H9 (cell line): ENCODE measurements around the gene CD80. TPM values are rescaled to one million over a fixed set of nuclear protein-coding genes. Genes with fewer than 3 reads are reported as not detected.

Experiments used
- DNase-seq: peaks from one replicate; pipeline ENCODE4 v3.0.0-alpha.2; 2017
- H2AFZ ChIP-seq: one replicate; pipeline ENCODE4 v1.6.1; 2013; ENCODE audit warnings: mild to moderate bottlenecking, low read length, control low read depth, moderate library complexity
- H2AK5ac ChIP-seq: 2 replicates; pipeline ENCODE4 v1.6.1; 2013; ENCODE audit warnings: low read length, control low read depth, mixed read lengths; ENCODE audit not compliant: insufficient read length
- H2BK120ac ChIP-seq: one replicate; pipeline ENCODE4 v1.6.1; 2013; ENCODE audit warnings: low read depth, mild to moderate bottlenecking, low read length, control low read depth, inconsistent platforms; ENCODE audit not compliant: poor library complexity, severe bottlenecking
- H2BK12ac ChIP-seq: 2 replicates; pipeline ENCODE4 v1.6.1; 2013; ENCODE audit warnings: low read length, control low read depth, mixed read lengths, low read depth; ENCODE audit not compliant: insufficient read length
- H2BK15ac ChIP-seq: 2 replicates; pipeline ENCODE4 v1.6.1; 2013; ENCODE audit warnings: low read depth, low read length, control low read depth
- H2BK20ac ChIP-seq: one replicate; pipeline ENCODE4 v1.6.1; 2013; ENCODE audit warnings: low read depth, mild to moderate bottlenecking, low read length, control low read depth, inconsistent platforms; ENCODE audit not compliant: poor library complexity, severe bottlenecking
- H2BK5ac ChIP-seq: 2 replicates; pipeline ENCODE4 v1.6.1; 2013; ENCODE audit warnings: low read length, control low read depth, mixed read lengths; ENCODE audit not compliant: insufficient read length
- H3K14ac ChIP-seq: 2 replicates; pipeline ENCODE4 v1.6.1; 2013; ENCODE audit warnings: low read length, control low read depth; ENCODE audit not compliant: insufficient read depth
- H3K18ac ChIP-seq: 2 replicates; pipeline ENCODE4 v1.6.1; 2013; ENCODE audit warnings: low read depth, mild to moderate bottlenecking, mixed read lengths, low read length, control low read depth; ENCODE audit not compliant: insufficient read length
- H3K23ac ChIP-seq: 2 replicates; pipeline ENCODE4 v1.6.1; 2013; ENCODE audit warnings: low read length, control low read depth, mixed read lengths, low read depth; ENCODE audit not compliant: insufficient read length
- H3K23me2 ChIP-seq: 2 replicates; pipeline ENCODE4 v1.6.1; 2013; ENCODE audit warnings: low read depth, mild to moderate bottlenecking, mixed read lengths, low read length, control low read depth; ENCODE audit not compliant: insufficient read length, poor library complexity, severe bottlenecking
- H3K27ac ChIP-seq: 2 replicates; pipeline ENCODE4 v1.5.1; 2013; ENCODE audit warnings: low read length, control low read depth, mixed read lengths, low read depth; ENCODE audit not compliant: insufficient read length
- H3K27me3 ChIP-seq: 2 replicates; pipeline ENCODE4 v1.6.1; 2013; ENCODE audit warnings: low read length, control low read depth, inconsistent platforms; ENCODE audit not compliant: insufficient read depth
- H3K4ac ChIP-seq: 2 replicates; pipeline ENCODE4 v1.6.1; 2013; ENCODE audit warnings: low read depth, mild to moderate bottlenecking, control low read depth, inconsistent platforms, low read length, moderate library complexity
- H3K4me1 ChIP-seq: 2 replicates; pipeline ENCODE4 v1.6.1; 2013; ENCODE audit warnings: low read length, control low read depth, inconsistent platforms; ENCODE audit not compliant: insufficient read depth
- H3K4me2 ChIP-seq: 2 replicates; pipeline ENCODE4 v1.6.1; 2013; ENCODE audit warnings: low read length, control low read depth, mixed read lengths; ENCODE audit not compliant: insufficient read length, insufficient read depth
- H3K56ac ChIP-seq: 2 replicates; pipeline ENCODE4 v1.6.1; 2013; ENCODE audit warnings: low read depth, mild to moderate bottlenecking, mixed read lengths, low read length, control low read depth; ENCODE audit not compliant: insufficient read length
- H3K79me1 ChIP-seq: 2 replicates; pipeline ENCODE4 v1.6.1; 2013; ENCODE audit warnings: low read depth, mild to moderate bottlenecking, moderate library complexity, low read length, control low read depth, inconsistent platforms; ENCODE audit not compliant: insufficient read depth, poor library complexity, severe bottlenecking
- H3K79me2 ChIP-seq: 2 replicates; pipeline ENCODE4 v1.6.1; 2013; ENCODE audit warnings: low read length, control low read depth, inconsistent platforms; ENCODE audit not compliant: insufficient read depth
- H3K9ac ChIP-seq: 2 replicates; pipeline ENCODE4 v1.6.1; 2013; ENCODE audit warnings: low read length, control low read depth, mixed read lengths; ENCODE audit not compliant: insufficient read length; ENCODE audit errors: extremely low read depth
- H3K9me3 ChIP-seq: one replicate; pipeline ENCODE4 v1.6.1; 2013; ENCODE audit warnings: low read depth, low read length, inconsistent platforms; ENCODE audit not compliant: control insufficient read depth
- H3T11ph ChIP-seq: one replicate; pipeline ENCODE4 v1.6.1; 2013; ENCODE audit warnings: mild to moderate bottlenecking, low read length, control low read depth, inconsistent platforms
- H4K20me1 ChIP-seq: one replicate; pipeline ENCODE4 v1.6.1; 2013; ENCODE audit not compliant: control insufficient read depth, insufficient read length, insufficient read depth
- H4K5ac ChIP-seq: 2 replicates; pipeline ENCODE4 v1.6.1; 2013; ENCODE audit warnings: low read depth, mild to moderate bottlenecking, mixed read lengths, low read length, control low read depth; ENCODE audit not compliant: insufficient read length
- H4K8ac ChIP-seq: replicated peaks from 2 replicates; pipeline ENCODE4 v1.6.1; 2013; ENCODE audit warnings: low read length, control low read depth, mixed read lengths, low read depth; ENCODE audit not compliant: insufficient read length
- H4K91ac ChIP-seq: 2 replicates; pipeline ENCODE4 v1.6.1; 2013; ENCODE audit warnings: low read depth, mild to moderate bottlenecking, moderate library complexity, mixed read lengths, low read length, control low read depth; ENCODE audit not compliant: insufficient read length
- H3K27ac Mint-ChIP-seq, 3 experiments: 2 replicates in 2 of 3; 3 replicates in 1 of 3; pipeline ENCODE4 v1.8.0; 2020 to 2021; ENCODE audit warnings: mixed read lengths in 3 of 3, mild to moderate bottlenecking in 1 of 3, moderate library complexity in 1 of 3
- H3K27me3 Mint-ChIP-seq: 2 replicates; pipeline ENCODE4 v1.8.0; 2021; ENCODE audit warnings: low read depth, mild to moderate bottlenecking, moderate library complexity, mixed read lengths
- H3K36me3 Mint-ChIP-seq, 3 experiments: 2 replicates in 2 of 3; 3 replicates in 1 of 3; pipeline ENCODE4 v1.8.0; 2020 to 2021; ENCODE audit warnings: low read depth in 3 of 3, mixed read lengths in 3 of 3; ENCODE audit not compliant: insufficient read depth in 1 of 3
- H3K4me1 Mint-ChIP-seq, 2 experiments: 2 replicates each; pipeline ENCODE4 v1.8.0; 2020; ENCODE audit warnings: mixed read lengths in 2 of 2
- H3K4me3 Mint-ChIP-seq, 2 experiments: 2 replicates in 1 of 2; 3 replicates in 1 of 2; pipeline ENCODE4 v1.8.0; 2020 to 2021; ENCODE audit warnings: mild to moderate bottlenecking in 2 of 2, mixed read lengths in 2 of 2, moderate library complexity in 1 of 2
- H3K9me3 Mint-ChIP-seq, 2 experiments: 2 replicates in 1 of 2; 3 replicates in 1 of 2; pipeline ENCODE4 v1.8.0; 2020; ENCODE audit warnings: mild to moderate bottlenecking in 2 of 2, mixed read lengths in 2 of 2, moderate library complexity in 1 of 2
- CTCF ChIP-seq: fragments of 200-600 bp; sonication (generic); conservative IDR thresholded peaks from 3 replicates; pipeline ENCODE4 v1.8.0; 2021; ENCODE audit warnings: antibody characterized with exemption, mild to moderate bottlenecking
- WGBS: extraction: QIAGEN DNeasy Blood & Tissue Kit; methylation state at CpG from one replicate; pipeline ENCODE4 v1.1.7; 2013; ENCODE audit warnings: missing lambda C conversion rate, low lambda C conversion rate, mixed read lengths; ENCODE audit not compliant: insufficient read length; ENCODE audit errors: extremely low coverage; 5-methylcytosine and 5-hydroxymethylcytosine counted together
- total RNA-seq: library from RNA; stranded (reverse); gene quantifications from 2 replicates; pipeline ENCODE4 v1.2.1, GENCODE V29; 2021

Gene CD80
- total RNA-seq, 1 experiment from 2014 or later = not detected

GRCh38 chr3:119514637-119515036, 44.8 kb downstream of the CD80 start:
- Histone ChIP-seq H3K14ac (no peak overlapping the region), H3K4me2 (no peak overlapping the region), H3K79me2 (no peaks in the 10 kb centered on the region), H4K8ac (no peak overlapping the region), H3K27ac (no peak overlapping the region), H2BK12ac (no peak overlapping the region), H3K56ac (no peak overlapping the region), H2BK5ac (no peak overlapping the region), H3K4ac (no peak overlapping the region), H2BK120ac (no peak overlapping the region), H3T11ph (no peak overlapping the region), H4K5ac (no peak overlapping the region), H3K4me1 (no peaks in the 10 kb centered on the region; the same call in 1 of the 2 replicates), H3K27me3 (no peaks in the 10 kb centered on the region), H2AK5ac (no peak overlapping the region), H3K9me3 (no peaks in the 10 kb centered on the region), H3K9ac (no peak overlapping the region), H3K23ac (no peak overlapping the region), H3K18ac (no peak overlapping the region), H4K91ac (no peak overlapping the region), H3K23me2 (no peaks in the 10 kb centered on the region), H4K20me1 (no peaks in the 10 kb centered on the region), H2BK15ac (no peak overlapping the region), H2BK20ac (no peak overlapping the region), H2AFZ (no peak overlapping the region), H3K79me1 (no peaks in the 10 kb centered on the region)
- no peaks in the 10 kb centered on the region for H3K27me3 Mint-ChIP-seq
- peaks cover 41 to 70% (median 68%) of the 10 kb centered on the region in 3 experiments for H3K36me3 Mint-ChIP-seq
- H3K4me3 Mint-ChIP-seq = no peak overlapping the region
- DNase-seq = no peak
- H3K9me3 Mint-ChIP-seq = peaks cover 0 to 2% of the 10 kb centered on the region in 2 experiments; a peak in 1 of 5 replicates
- WGBS = no CpG with 5 or more reads among the region's 2 CpGs
- no peak for TF ChIP-seq CTCF
- no peak overlapping the region for H3K27ac Mint-ChIP-seq
- H3K4me1 Mint-ChIP-seq = no peaks in the 10 kb centered on the region
